Liver (tissue), 3 donors: ENCODE data around the gene PATL1.

ENCODE experiments used
- EGR1 ChIP-seq, 2 donors: IDR thresholded peaks; 2 replicates each; pipeline ENCODE4 v1.6.1; 2016 to 2018; ENCODE audit warnings: antibody characterized with exemption in 2 of 2, low read depth in 2 of 2
- GABPA ChIP-seq, 2 donors: IDR thresholded peaks in 1 of 2; conservative IDR thresholded peaks in 1 of 2; 2 replicates each; pipeline ENCODE4 v1.6.1; 2016; ENCODE audit warnings: antibody characterized with exemption in 2 of 2, mild to moderate bottlenecking in 1 of 2, moderate library complexity in 1 of 2
- HNF4G ChIP-seq: IDR thresholded peaks from 2 replicates; pipeline ENCODE4 v1.6.1; 2016; ENCODE audit warnings: antibody characterized with exemption
- JUND ChIP-seq, 2 donors: IDR thresholded peaks; 2 replicates each; pipeline ENCODE4 v1.6.1; 2016; ENCODE audit warnings: antibody characterized with exemption in 2 of 2
- RAD21 ChIP-seq, 2 donors: IDR thresholded peaks; 2 replicates each; pipeline ENCODE4 v1.6.1; 2016; ENCODE audit warnings: antibody characterized with exemption in 2 of 2, mild to moderate bottlenecking in 2 of 2
- TAF1 ChIP-seq: conservative IDR thresholded peaks from 2 replicates; pipeline ENCODE4 v1.6.1; 2016; ENCODE audit warnings: antibody characterized with exemption, mild to moderate bottlenecking
- YY1 ChIP-seq: IDR thresholded peaks from 2 replicates; pipeline ENCODE4 v1.6.1; 2016; ENCODE audit warnings: antibody characterized with exemption, mild to moderate bottlenecking
- TF ChIP-seq, protein P1 (sequence below): fragments of 150-350 bp; IDR thresholded peaks from 2 replicates; pipeline ENCODE4 v1.5.1; 2017; ENCODE audit warnings: improper control_type of control experiment, low read depth, low read length; ENCODE audit not compliant: missing input control
- TF ChIP-seq, protein P2 (sequence below): IDR thresholded peaks from 2 replicates; pipeline ENCODE4 v1.6.1; 2016; ENCODE audit warnings: antibody characterized with exemption
- TF ChIP-seq, protein P3 (sequence below): IDR thresholded peaks from 2 replicates; pipeline ENCODE4 v1.6.1; 2016; ENCODE audit warnings: antibody characterized with exemption
- TF ChIP-seq, protein P4 (sequence below): IDR thresholded peaks from 2 replicates; pipeline ENCODE4 v1.6.1; 2016; ENCODE audit warnings: antibody characterized with exemption, mild to moderate bottlenecking
- donor health status: healthy.
- donor health status: healthy.

DNA sequence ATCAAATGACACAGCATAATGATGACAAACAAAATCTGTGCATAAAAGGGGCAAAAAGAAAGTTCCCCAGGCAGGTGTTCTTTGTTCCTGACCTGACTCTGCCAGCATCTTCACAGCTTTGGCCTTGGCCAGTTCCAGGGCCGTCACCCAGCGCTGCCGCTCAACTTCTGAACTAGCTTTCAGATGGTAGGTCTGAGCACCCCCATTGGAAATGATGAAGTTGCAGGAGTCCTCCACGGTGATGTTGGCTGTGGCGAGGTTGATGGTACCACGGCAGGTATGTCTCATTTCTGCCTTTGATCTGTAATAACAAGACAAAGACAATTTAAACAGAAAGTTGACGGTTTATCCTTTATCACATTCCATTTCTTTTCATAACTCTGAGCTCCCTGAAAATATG lies 58.5 kb downstream of the PATL1 start:
- TF ChIP-seq, protein P1, sequence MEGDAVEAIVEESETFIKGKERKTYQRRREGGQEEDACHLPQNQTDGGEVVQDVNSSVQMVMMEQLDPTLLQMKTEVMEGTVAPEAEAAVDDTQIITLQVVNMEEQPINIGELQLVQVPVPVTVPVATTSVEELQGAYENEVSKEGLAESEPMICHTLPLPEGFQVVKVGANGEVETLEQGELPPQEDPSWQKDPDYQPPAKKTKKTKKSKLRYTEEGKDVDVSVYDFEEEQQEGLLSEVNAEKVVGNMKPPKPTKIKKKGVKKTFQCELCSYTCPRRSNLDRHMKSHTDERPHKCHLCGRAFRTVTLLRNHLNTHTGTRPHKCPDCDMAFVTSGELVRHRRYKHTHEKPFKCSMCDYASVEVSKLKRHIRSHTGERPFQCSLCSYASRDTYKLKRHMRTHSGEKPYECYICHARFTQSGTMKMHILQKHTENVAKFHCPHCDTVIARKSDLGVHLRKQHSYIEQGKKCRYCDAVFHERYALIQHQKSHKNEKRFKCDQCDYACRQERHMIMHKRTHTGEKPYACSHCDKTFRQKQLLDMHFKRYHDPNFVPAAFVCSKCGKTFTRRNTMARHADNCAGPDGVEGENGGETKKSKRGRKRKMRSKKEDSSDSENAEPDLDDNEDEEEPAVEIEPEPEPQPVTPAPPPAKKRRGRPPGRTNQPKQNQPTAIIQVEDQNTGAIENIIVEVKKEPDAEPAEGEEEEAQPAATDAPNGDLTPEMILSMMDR = no peak
- TF ChIP-seq RAD21 (IDR thresholded peaks at IDR 0.05) (no peak), TAF1 (no peak), EGR1 (IDR thresholded peaks at IDR 0.05; ENCODE audit: low read depth in 2 of 2) (no peak), YY1 (no peak), HNF4G (no peak), GABPA (IDR thresholded peaks at IDR 0.05 in 1 of 2, conservative IDR thresholded peaks at IDR 0.05 in 1 of 2) (no peak), JUND (IDR thresholded peaks at IDR 0.05) (no peak)
- TF ChIP-seq, protein P2, sequence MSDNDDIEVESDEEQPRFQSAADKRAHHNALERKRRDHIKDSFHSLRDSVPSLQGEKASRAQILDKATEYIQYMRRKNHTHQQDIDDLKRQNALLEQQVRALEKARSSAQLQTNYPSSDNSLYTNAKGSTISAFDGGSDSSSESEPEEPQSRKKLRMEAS = no peak
- TF ChIP-seq, protein P3, sequence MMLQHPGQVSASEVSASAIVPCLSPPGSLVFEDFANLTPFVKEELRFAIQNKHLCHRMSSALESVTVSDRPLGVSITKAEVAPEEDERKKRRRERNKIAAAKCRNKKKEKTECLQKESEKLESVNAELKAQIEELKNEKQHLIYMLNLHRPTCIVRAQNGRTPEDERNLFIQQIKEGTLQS = no peak
- TF ChIP-seq, protein P4, sequence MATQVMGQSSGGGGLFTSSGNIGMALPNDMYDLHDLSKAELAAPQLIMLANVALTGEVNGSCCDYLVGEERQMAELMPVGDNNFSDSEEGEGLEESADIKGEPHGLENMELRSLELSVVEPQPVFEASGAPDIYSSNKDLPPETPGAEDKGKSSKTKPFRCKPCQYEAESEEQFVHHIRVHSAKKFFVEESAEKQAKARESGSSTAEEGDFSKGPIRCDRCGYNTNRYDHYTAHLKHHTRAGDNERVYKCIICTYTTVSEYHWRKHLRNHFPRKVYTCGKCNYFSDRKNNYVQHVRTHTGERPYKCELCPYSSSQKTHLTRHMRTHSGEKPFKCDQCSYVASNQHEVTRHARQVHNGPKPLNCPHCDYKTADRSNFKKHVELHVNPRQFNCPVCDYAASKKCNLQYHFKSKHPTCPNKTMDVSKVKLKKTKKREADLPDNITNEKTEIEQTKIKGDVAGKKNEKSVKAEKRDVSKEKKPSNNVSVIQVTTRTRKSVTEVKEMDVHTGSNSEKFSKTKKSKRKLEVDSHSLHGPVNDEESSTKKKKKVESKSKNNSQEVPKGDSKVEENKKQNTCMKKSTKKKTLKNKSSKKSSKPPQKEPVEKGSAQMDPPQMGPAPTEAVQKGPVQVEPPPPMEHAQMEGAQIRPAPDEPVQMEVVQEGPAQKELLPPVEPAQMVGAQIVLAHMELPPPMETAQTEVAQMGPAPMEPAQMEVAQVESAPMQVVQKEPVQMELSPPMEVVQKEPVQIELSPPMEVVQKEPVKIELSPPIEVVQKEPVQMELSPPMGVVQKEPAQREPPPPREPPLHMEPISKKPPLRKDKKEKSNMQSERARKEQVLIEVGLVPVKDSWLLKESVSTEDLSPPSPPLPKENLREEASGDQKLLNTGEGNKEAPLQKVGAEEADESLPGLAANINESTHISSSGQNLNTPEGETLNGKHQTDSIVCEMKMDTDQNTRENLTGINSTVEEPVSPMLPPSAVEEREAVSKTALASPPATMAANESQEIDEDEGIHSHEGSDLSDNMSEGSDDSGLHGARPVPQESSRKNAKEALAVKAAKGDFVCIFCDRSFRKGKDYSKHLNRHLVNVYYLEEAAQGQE = no peak
